Hematopoietic multipotent progenitor cell treated with erythropoietin and hydrocortisone succinate and interleukin-3 and kit ligand, for 17 days (in vitro differentiated cells): ENCODE data around the gene GNL2.
"Not testable (repeated sequence)": the region's sequence is repeated elsewhere in the genome, so short reads cannot be mapped to it uniquely, and the experiment has no call there.

Experiments
- DNase-seq: peaks from one replicate; pipeline ENCODE4 v3.0.0-alpha.2; 2015; ENCODE audit warnings: low spot score

GNL2 gene

GRCh38 chr1:37606481-37607263 lies 10.9 kb upstream of the GNL2 start:
- DNase-seq: no peak

GRCh38 chr1:37605806-37606474 lies 10.2 kb upstream of the GNL2 start:
- no peak for DNase-seq

DNA sequence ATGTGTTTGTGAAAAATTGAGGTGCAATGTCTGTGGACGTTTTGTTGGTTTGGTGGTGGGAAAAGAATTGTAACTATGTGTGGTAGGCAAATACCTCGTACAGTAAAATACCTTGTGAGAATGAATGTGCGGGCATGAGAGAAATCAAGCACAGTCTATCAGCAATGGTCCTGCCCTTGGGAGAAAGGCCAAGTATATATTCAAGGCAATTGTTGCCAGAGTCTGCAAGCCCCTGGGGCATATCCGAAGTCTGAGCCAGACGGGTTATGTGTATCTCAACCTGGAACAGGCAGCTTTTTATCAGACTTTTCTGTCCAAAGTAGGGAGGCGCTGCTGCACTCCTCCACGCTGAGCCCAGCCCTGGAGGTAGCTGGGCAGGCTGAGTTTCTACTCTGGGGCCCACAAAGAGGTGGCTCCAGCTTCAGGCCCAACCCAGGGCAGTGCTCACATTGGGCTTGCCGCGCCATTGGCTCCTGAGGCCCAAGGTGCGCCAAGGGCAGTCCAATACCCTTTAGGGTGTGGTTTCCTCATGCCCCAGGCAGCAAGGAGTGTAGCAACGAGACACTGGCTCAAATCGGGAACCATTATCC lies 9.4 kb upstream of the GNL2 start:
- DNase-seq: no peak

GRCh38 chr1:37602750-37603694 lies 7.3 kb upstream of the GNL2 start:
- peak; percentile 38 for DNase-seq

DNA sequence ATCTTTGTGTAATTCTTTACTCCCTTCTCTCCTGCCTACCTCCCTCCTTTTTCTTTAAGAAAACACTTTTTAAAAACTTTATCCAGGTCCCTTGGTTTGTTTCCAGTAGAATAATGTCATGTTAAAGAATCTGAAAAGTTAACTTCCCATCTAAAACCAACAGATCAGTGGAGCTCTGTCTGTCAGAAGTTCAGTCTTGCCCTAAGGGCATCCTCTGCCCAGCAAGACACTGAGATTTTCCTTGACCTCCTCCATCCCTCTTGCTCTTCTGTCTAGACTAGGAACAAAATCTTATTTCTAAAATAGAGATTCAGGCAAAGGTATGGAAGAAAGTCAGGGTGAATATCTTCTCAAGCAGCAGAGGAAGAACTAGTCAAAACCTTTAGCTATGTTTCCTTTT lies 5.7 kb upstream of the GNL2 start:
- DNase-seq: no peak

DNA sequence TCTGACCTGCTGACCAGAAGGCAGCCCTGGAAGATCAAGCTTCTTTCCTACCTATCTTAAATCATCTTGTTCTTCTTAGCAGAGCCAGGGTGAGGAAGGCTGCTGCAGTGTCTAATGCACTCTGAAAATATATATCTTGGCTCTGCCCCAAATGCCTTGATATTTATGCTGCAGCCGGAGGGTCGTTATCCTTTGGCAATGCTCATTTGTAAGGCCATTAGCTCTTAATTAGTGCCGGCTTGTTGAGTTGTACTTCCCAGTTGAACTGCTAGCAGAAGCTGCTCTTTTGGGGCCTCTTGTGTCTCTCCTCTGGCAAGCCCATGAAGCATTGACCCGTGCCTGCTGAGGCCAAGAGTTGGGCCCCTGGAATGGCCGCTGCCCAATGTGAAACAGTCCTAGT lies 4.2 kb upstream of the GNL2 start:
- DNase-seq: no peak

- DNase-seq: no peak
Observed at GRCh38 chr1:37596182-37596667, 488 bp upstream of the GNL2 start.

- no peak for DNase-seq
Observed at GRCh38 chr1:37593726-37594125, 2.0 kb downstream of the GNL2 start.

- DNase-seq: no peak
Observed at GRCh38 chr1:37588939-37589338, 6.8 kb downstream of the GNL2 start.

DNA sequence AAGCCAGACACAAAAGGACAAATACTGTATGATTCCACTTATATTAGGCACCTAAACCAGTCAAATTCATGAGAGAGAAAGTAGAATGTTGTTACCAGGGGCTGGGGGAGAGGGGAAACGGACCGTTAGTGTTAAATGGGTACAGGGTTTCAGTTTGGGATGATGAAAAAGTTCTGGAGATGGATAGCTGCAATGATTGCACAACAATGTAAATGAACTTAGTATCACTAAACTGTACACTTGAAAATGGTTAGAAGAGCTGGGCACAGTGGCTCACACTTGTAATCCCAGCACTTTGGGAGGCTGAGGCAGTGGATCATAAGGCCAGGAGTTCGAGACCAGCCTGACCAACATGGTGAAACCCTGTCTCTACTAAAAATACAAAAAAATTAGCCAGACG lies 11.2 kb downstream of the GNL2 start:
- not testable (repeated sequence) for DNase-seq

GRCh38 chr1:37575692-37576091 lies 20.0 kb downstream of the GNL2 start:
- no peak for DNase-seq

DNA sequence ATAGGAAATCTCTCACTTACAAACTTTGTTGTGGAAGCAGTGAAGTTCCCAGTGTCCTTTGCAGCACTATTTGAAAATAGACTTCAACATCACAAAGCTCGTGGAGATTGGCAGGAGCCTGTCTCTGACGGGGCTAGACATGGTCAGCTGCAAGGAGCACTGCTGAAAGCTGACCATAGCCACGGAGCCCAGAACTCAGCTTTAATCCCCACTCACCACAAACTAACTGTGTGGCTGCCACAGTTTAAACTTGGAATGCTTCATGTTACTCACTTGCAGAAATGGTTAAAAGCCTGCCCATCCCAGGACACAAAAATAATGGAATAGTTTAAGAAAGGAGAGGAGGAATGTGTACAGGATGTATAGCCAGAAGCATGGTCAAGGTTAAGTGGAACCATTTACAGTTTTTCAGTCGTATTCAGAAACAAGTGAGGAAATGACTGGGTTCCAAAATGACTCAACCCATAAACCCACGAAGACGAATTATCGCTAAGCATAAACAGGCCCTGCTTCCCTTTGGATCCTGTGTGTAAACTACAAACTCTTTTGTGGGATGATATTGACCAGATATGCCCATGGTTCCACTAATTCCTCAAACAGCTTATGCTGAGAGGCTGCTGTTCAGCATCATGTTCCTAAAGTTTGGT lies 20.8 kb downstream of the GNL2 start:
- no peak for DNase-seq

DNA sequence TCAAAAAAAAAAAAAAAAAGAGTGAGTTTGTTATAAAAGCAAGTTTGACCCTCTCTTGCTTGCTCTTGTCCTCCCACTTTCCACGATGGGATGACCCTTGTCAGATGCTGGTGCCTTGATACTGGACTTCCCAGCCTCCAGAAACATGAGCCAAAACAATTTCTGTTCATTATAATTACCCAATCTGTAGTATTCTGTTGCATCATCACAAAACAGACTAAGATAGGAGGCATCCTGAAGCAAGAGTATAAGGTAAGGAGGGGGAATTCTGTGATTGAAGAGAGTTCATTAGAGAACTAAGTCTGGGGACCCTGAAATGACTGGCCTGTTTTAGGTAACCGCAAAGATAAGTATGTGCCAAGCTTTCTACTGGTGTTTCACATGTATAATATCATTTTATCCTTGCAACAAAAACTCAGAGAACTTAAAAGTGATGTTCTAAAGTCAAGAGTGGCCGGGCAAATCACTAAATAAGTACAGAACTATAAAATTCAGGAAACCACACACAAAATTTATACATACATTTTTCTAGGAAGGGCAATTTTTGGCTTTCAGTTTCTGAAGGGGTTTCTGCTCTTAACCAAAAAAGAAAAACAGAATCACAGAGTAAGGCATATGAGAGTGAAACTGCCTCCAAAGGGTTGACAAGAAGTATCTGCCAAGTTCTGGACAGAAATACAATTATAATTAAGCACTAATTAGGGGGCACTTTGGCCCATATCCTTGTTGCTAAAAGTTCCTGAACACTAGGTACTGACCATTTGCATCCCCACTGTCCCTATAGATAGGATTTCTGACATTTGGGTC lies 25.0 kb downstream of the GNL2 start:
- no peak for DNase-seq

GRCh38 chr1:37567023-37567422 lies 28.7 kb downstream of the GNL2 start:
- no peak for DNase-seq

DNA sequence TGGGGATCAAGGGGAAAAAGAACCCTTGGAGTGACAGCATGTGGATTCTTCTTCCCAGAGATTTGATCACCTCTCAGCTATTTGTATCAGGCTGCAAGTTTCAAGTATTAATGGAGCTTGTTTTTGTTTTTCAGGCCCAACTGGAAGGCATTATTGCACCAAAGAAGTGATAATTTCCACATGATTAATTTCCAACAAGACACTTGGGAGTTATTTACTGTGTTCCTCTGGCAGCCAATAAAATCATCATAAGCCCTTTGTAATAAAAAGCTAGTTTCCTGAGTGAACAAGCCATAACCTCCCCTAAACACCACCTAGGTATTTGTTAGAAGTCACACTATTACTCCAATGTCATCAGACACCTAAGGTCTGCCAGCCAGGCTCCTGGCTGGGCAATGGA lies 30.8 kb downstream of the GNL2 start:
- DNase-seq: no peak

- no peak for DNase-seq
Observed at GRCh38 chr1:37562984-37563383, 32.8 kb downstream of the GNL2 start.

GRCh38 chr1:37561133-37562132 lies 34.3 kb downstream of the GNL2 start:
- peak; percentile 52 for DNase-seq

DNA sequence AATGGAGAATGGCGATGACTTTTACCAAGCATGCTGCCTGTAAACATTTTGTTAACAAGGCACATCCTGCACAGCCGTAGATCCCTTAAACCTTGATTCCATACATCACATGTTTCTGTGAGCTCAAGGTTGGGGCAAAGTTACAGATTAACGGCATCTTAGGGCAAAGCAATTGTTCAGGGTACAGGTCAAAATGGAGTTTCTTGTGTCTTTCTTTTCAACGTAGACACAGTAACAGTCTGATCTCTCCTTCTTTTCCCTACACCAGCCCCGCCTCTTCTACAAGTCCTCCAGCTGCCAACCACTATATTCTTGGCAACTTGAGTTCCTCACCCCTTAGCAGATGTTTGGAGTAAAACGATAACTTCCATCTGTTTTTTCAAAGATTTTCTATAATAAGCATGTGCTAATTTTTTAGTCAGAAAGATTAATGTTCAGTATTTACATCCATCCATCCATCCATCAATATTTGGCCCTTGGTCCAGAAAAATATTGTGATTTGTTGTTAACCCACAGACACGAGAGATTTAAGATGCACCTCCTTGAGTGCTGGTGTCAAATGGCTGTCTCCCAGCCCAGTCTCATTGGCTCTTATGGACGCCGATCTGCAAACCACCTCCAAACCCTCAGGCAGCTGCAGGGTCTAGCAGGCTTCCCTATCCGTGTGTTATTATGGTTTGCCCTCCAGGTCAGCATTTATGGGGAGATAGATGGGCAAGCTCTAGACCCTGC lies 35.2 kb downstream of the GNL2 start:
- DNase-seq: no peak

GRCh38 chr1:37559957-37560379 lies 35.8 kb downstream of the GNL2 start:
- not testable (repeated sequence) for DNase-seq
